Ovary (tissue), 9 donors: ENCODE data around the gene FRMD5. TPM values are rescaled to one million over a fixed set of nuclear protein-coding genes. Genes with fewer than 3 reads are reported as not detected.

Experiments used
- DNase-seq, 5 donors: peaks; one replicate each; pipeline ENCODE4 v3.0.0-alpha.2; 2019 to 2020
- H3K27ac ChIP-seq, 2 donors: fragments of 200-600 bp; one replicate each; pipeline versions ENCODE4 v1.5.1 to v1.8.0; 2019 to 2022
- H3K27me3 ChIP-seq: fragments of 200-600 bp; one replicate; pipeline ENCODE4 v1.8.0; 2022
- H3K36me3 ChIP-seq: fragments of 200-600 bp; sonication (generic); one replicate; pipeline ENCODE4 v1.5.1; 2019
- H3K4me1 ChIP-seq: one replicate; pipeline ENCODE4 v1.8.1; 2013; ENCODE audit warnings: mild to moderate bottlenecking, moderate library complexity; ENCODE audit not compliant: insufficient read depth
- H3K4me3 ChIP-seq: fragments of 200-600 bp; sonication (generic); one replicate; pipeline ENCODE4 v1.5.1; 2017
- H3K9me3 ChIP-seq, 2 donors: fragments of 200-600 bp in 1 of 2; sonication (generic) in 1 of 2; one replicate each; pipeline versions ENCODE4 v1.5.1 to v1.8.1; 2013 to 2019; ENCODE audit warnings: mild to moderate bottlenecking in 1 of 2, moderate library complexity in 1 of 2
- EP300 ChIP-seq: sonication (generic); formaldehyde crosslinking; IDR thresholded peaks from one replicate; pipeline ENCODE4 v1.6.1; 2017; ENCODE audit warnings: antibody characterized with exemption
- POLR2A ChIP-seq: fragments of 450-650 bp; IDR thresholded peaks from one replicate; pipeline ENCODE4 v1.6.1; 2017; ENCODE audit warnings: antibody characterized with exemption, mild to moderate bottlenecking, moderate library complexity
- WGBS, 3 donors: extraction: QIAGEN DNeasy Blood & Tissue Kit in 1 of 3; methylation state at CpG; one replicate each; pipeline versions ENCODE4 v1.1.5 to v1.1.7; 2013 to 2017; 5-methylcytosine and 5-hydroxymethylcytosine counted together
- intact Hi-C, 4 donors: fragments of 100-400 bp; cut with DNase I; formaldehyde crosslinking; loops; one replicate each; pipeline versions ENCODE4 v1.11.0 to v1.15.1; 2022 to 2023
- polyA plus RNA-seq, 2 donors: library from polyadenylated mRNA; stranded (reverse); fragments of 200-250 nt in 1 of 2; fragments of 350-450 nt in 1 of 2; fragmentation: Illumina TruSeq in 1 of 2; extraction: RNeasy Lipid Tissue Mini Kit (QIAGEN cat#74804) in 1 of 2; gene quantifications; one replicate each; pipeline ENCODE4 v1.2.3, GENCODE V29; 2013 to 2014
- total RNA-seq, 7 donors: library from RNA; depleted of rRNA in 2 of 7; stranded (reverse); fragments of >200 nt in 2 of 7; fragmentation: NEBNext Ultra II Directional in 3 of 7; extraction: Animal tissue kit (Norgen Biotek cat#: 25700) in 3 of 7; gene quantifications; one replicate each; pipeline versions ENCODE4 v1.1.0 to v1.2.4, GENCODE V29; 2016 to 2023
- TF ChIP-seq, protein P1 (sequence below), 3 donors: fragments of 450-650 bp in 2 of 3; fragments of 200-600 bp in 1 of 3; IDR thresholded peaks; one replicate each; pipeline versions ENCODE4 v1.5.1 to v1.8.0; 2016 to 2022; ENCODE audit warnings: antibody characterized with exemption in 3 of 3, mild to moderate bottlenecking in 1 of 3
- donor health status: DM: no; HTN: no; CAD: no; lungs with moderate emphysema.
- donor health status: DM: no; HTN: no; CAD: no.
- donor health status: Bipolar disorder and iron deficiency.
- donor health status: DM: yes; HTN: yes; CAD: no.
- donor health status: DM: no; HTN: no; CAD: no.
- donor health status: DM: yes; HTN: yes; CAD: no.

The FRMD5 gene
- total and polyA plus RNA-seq, 9 donors, result 0.12 to 2.2 (median 0.32) TPM

DNA sequence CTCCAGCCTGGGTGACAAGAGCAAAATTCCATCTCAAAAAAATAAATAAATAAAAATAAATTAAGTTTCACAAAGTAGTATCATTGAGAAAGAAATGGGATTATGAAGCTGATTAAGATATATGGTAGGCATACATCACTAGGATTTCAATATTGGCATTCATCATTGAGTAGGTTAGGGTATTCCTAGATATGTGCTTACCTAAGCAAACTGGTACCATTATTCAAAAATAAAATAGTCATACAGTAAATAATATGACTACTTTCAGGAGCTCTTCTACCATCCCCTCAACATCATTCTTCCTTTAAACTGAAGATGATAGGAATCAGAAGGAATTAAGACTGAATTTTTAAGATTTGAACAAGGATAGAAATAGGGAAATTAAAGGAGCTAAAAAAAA lies 66.6 kb downstream of the FRMD5 start:
- Histone ChIP-seq H3K4me3 (no peak overlapping the region), H3K4me1 (no peaks in the 10 kb centered on the region), H3K36me3 (no peaks in the 10 kb centered on the region), H3K9me3 (no peaks in the 10 kb centered on the region), H3K27me3 (no peaks in the 10 kb centered on the region), H3K27ac (no peak overlapping the region)
- TF ChIP-seq POLR2A, result no peak
- TF ChIP-seq EP300, result no peak
- TF ChIP-seq, protein P1, sequence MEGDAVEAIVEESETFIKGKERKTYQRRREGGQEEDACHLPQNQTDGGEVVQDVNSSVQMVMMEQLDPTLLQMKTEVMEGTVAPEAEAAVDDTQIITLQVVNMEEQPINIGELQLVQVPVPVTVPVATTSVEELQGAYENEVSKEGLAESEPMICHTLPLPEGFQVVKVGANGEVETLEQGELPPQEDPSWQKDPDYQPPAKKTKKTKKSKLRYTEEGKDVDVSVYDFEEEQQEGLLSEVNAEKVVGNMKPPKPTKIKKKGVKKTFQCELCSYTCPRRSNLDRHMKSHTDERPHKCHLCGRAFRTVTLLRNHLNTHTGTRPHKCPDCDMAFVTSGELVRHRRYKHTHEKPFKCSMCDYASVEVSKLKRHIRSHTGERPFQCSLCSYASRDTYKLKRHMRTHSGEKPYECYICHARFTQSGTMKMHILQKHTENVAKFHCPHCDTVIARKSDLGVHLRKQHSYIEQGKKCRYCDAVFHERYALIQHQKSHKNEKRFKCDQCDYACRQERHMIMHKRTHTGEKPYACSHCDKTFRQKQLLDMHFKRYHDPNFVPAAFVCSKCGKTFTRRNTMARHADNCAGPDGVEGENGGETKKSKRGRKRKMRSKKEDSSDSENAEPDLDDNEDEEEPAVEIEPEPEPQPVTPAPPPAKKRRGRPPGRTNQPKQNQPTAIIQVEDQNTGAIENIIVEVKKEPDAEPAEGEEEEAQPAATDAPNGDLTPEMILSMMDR (IDR thresholded peaks at IDR 0.05), result no peak
- no peak for DNase-seq
- intact Hi-C loops, result no loop called here

GRCh38 chr15:44125879-44126278 lies 69.2 kb downstream of the FRMD5 start:
- intact Hi-C loops, result no loop called here
- Histone ChIP-seq H3K4me3 (no peak overlapping the region), H3K36me3 (no peaks in the 10 kb centered on the region), H3K9me3 (no peaks in the 10 kb centered on the region), H3K27me3 (no peaks in the 10 kb centered on the region), H3K4me1 (no peaks in the 10 kb centered on the region), H3K27ac (no peak overlapping the region)
- WGBS, 3 donors, result 27 to 45% (median 42%) methylated on average over 2 of the region's 2 CpGs
- TF ChIP-seq EP300, result no peak
- DNase-seq, result no peak

DNA sequence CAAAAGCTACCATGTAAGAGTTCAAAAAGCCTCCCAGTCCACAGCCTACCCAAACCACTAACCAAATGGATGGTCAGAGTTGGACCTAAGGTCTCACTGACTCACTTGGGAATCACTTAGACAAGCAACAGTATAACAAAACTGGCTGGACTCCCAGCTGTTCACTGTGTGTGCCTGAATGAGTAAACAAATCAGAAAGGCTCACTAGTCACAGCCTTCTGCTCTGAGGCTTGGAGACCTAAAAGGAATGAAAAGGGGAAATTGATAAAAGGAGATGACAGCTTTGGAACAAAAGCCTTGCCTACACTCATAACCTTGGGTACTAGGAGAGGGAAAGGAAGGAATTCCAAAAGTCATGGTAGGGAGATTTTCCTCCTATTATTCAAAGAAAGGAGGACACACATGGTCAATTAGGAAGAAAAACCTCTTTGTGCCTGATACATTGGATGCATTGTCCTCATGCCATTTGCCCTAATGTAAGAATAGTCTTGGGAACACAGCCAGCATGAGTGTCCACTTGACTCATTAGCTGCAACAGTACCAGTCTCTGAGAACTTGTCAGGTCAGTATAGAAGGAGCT lies 92.3 kb downstream of the FRMD5 start:
- Histone ChIP-seq H3K4me1 (no peaks in the 10 kb centered on the region), H3K27me3 (no peaks in the 10 kb centered on the region), H3K36me3 (no peaks in the 10 kb centered on the region), H3K4me3 (no peak overlapping the region), H3K27ac (no peak overlapping the region), H3K9me3 (no peaks in the 10 kb centered on the region)
- no peak for TF ChIP-seq EP300
- no peak for TF ChIP-seq POLR2A
- TF ChIP-seq, protein P1 (IDR thresholded peaks at IDR 0.05), result no peak
- no peak for DNase-seq
- intact Hi-C loops, result no loop called here

GRCh38 chr15:44101944-44102343 lies 93.1 kb downstream of the FRMD5 start:
- Histone ChIP-seq H3K9me3 (no peaks in the 10 kb centered on the region), H3K27ac (no peak overlapping the region), H3K4me3 (no peak overlapping the region), H3K4me1 (no peaks in the 10 kb centered on the region), H3K36me3 (no peaks in the 10 kb centered on the region), H3K27me3 (no peaks in the 10 kb centered on the region)
- intact Hi-C loops, result no loop called here
- no peak for TF ChIP-seq EP300
- no peak for TF ChIP-seq POLR2A
- TF ChIP-seq, protein P1 (IDR thresholded peaks at IDR 0.05), result no peak
- 68 to 87% (median 78%) methylated on average over 1 of the region's 1 CpG for WGBS, 3 donors
- DNase-seq, result no peak

DNA sequence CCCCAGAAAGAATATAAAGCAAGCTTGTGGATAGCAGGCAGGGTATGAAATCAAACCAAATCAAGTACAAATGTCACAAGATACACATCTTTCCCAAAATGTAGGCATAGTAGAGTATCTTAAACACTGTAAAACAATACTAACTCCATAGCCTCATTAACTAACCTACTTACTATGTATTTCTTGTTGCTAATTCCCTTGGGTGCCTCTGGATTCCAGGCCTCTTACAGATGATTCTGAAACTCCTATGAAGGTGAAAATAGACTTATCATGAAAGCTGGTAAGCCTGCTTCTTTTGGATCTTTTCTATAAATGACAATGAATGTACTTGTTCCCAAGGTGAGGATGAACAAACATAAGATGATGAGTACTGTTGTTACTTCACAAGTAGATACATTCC lies 93.8 kb downstream of the FRMD5 start:
- H3K27me3 ChIP-seq, result no peaks in the 10 kb centered on the region
- no peak overlapping the region for H3K4me3 ChIP-seq
- H3K4me1 ChIP-seq, result no peaks in the 10 kb centered on the region
- H3K9me3 ChIP-seq, result no peaks in the 10 kb centered on the region
- DNase-seq, result no peak
- intact Hi-C loops, result no loop called here
- no peaks in the 10 kb centered on the region for H3K36me3 ChIP-seq
- H3K27ac ChIP-seq, result no peak overlapping the region
- TF ChIP-seq POLR2A (no peak), EP300 (no peak)
- TF ChIP-seq, protein P1 (IDR thresholded peaks at IDR 0.05), result no peak
